NCI-H2227 (cell line): ENCODE results near the gene AMHR2.
A peak's percentile ranks its signal among the peaks of the same experiment; 100 is the strongest.
"Not testable (repeated sequence)": the region's sequence is repeated elsewhere in the genome, so short reads cannot be mapped to it uniquely, and the experiment has no call there.

ENCODE experiments used
- DNase-seq: peaks from one replicate; lab custom pipeline; 2025; ENCODE audit not compliant: unreplicated experiment; lab: John Stamatoyannopoulos, UW

The AMHR2 gene

GRCh38 chr12:53414756-53415417 is 8.8 kb upstream of the AMHR2 start:
- DNase-seq: no peak

DNA sequence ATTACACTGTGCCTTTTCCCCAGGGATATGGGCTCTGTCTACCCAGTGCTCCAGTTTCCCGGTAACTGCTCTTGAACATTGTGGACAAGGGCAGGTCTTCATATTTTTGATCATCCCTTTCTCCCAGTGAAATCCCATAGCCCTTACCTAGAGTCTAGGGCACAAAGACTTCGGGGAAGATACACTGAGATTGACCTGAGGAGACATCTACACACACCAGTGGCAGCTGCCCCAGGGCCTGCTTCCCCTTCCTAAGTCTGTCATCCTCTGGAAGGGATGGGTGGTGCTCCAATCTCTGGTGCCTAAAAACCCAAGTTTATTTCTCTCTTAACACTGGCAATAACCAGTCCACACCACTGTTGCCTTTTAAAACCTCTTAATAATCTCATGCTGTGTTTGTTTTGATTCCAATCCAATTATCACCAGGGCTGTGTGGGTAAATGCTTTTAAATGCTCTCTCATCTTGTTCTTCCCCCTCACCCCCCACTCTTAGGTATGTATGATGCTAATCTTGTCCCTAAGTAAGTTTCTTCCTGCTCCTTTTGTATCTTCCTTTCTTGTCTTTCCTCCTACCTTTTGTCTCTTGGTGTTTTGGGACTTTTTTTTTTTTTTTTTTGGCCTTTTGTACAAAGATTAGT is 7.8 kb upstream of the AMHR2 start:
- DNase-seq: not testable (repeated sequence)

GRCh38 chr12:53417291-53417816 is 6.3 kb upstream of the AMHR2 start:
- not testable (repeated sequence) for DNase-seq

DNA sequence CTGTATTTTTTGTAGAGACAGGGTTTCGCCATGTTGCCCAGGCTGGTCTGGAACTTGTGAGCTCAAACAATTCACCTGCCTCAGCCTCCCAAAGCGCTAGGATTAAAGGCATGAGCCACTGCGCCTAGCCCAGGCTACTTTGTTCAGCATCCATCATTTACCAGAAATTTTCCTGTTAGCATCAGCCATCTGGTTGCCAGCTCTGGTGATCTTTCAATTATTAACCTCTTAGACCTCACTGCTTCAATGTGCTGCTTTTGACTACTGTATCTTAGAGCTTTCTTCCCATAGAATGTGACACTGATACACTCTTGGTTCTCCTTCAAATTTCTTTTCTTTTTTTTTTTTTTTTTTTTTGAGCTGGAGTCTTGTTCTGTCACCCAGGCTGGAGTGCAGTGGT is 5.4 kb upstream of the AMHR2 start:
- no peak for DNase-seq

GRCh38 chr12:53419756-53420155 is 3.9 kb upstream of the AMHR2 start:
- DNase-seq: no peak

GRCh38 chr12:53422247-53422646 is 1.4 kb upstream of the AMHR2 start:
- not testable (repeated sequence) for DNase-seq

DNA sequence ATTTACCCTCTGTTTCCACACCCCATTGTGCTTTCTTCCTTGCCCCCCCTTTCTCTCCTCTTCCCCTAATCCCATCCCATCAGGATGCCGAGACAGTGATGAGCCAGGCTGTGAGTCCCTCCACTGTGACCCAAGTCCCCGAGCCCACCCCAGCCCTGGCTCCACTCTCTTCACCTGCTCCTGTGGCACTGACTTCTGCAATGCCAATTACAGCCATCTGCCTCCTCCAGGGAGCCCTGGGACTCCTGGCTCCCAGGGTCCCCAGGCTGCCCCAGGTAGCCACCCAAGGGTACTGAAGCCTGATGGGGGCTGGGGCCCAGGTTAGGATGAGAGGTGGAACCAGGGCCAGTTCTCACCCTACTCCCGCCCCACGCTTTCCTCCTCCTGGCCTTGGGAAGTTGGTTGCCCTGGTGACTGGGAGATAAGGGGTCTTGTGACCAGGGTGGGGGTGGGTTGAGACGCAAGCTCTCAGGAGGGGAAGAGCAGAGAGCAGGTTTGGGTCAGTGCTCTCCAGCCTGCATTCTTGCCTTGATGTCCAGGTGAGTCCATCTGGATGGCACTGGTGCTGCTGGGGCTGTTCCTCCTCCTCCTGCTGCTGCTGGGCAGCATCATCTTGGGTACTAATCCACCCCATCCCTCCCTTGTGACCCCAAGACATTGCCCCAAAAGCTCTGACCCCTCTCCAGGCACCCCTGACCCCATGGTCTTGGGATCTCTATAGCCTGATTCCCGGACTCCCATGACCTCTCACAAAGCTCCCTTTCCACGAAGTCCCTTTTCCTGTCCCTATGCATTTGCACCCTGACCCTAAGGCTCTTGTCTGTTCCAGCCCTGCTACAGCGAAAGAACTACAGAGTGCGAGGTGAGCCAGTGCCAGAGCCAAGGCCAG is 1.2 kb downstream of the AMHR2 start:
- no peak for DNase-seq

DNA sequence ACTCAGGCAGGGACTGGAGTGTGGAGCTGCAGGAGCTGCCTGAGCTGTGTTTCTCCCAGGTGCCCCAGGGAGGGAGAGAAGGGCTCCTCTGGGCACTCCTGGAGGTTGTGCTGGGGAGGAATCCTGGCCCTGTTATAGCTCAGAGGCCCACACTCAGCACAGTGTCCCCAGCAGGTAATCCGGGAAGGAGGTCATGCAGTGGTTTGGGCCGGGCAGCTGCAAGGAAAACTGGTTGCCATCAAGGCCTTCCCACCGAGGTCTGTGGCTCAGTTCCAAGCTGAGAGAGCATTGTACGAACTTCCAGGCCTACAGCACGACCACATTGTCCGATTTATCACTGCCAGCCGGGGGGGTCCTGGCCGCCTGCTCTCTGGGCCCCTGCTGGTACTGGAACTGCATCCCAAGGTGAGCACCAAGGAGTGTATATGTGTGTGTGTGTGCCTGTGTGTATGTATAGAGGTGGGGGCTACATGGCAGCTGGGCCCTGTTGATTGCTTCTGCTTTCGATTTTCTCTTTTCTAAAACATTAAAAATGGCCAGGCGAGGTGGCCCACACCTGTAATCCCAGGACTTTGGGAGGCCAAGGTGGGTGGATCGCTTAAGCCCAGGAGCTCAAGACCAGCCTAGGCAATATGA is 2.0 kb downstream of the AMHR2 start:
- no peak for DNase-seq

GRCh38 chr12:53427905-53428594 is 4.4 kb downstream of the AMHR2 start:
- DNase-seq: no peak

DNA sequence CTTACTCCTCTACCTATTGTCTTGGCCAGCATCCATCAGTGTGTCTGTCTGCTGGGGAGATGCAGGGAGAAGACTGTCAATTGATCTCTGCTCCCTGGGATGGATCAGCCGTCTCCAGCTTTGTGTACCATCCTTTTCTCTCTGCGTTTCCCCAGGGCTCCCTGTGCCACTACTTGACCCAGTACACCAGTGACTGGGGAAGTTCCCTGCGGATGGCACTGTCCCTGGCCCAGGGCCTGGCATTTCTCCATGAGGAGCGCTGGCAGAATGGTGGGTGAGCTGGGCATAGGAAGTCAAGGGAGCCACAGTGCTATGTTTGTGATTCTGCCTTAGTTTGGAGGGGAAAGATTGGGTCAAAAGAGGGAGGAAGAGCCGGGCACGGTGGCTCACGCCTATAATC is 5.1 kb downstream of the AMHR2 start:
- DNase-seq: no peak

DNA sequence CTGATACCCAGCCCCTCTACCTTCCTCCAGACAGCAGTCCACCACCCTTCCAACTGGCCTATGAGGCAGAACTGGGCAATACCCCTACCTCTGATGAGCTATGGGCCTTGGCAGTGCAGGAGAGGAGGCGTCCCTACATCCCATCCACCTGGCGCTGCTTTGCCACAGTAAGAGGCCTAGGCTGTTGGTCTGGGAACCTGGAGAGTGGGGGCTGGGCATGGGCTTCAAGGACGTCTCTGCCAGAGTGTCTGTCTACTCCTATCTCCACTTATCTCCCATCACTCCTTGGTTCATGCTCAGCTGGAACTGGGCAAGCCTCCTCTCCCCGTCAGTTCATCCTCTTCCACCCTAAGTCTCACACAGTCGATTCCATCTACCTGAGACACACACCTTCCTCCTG is 6.5 kb downstream of the AMHR2 start:
- DNase-seq: no peak

GRCh38 chr12:53431187-53431586 is 7.5 kb downstream of the AMHR2 start:
- no peak for DNase-seq

DNA sequence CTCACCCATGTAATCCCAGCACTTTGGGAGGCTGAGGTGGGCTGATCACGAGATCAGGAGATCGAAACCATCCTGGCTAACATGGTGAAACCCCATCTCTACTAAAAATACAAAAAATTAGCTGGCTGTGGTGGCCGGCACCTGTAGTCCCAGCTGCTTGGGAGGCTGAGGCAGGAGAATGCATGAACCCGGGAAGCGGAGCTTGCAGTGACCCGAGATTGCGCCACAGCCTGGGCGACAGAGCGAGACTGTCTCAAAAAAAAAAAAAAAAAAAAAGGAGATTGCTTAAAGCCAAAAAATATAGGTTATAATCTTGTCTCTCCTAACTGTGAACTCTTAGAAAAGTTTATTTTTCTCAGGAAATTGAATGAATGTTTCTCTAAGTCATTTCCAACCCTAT is 11.7 kb downstream of the AMHR2 start:
- not testable (repeated sequence) for DNase-seq

DNA sequence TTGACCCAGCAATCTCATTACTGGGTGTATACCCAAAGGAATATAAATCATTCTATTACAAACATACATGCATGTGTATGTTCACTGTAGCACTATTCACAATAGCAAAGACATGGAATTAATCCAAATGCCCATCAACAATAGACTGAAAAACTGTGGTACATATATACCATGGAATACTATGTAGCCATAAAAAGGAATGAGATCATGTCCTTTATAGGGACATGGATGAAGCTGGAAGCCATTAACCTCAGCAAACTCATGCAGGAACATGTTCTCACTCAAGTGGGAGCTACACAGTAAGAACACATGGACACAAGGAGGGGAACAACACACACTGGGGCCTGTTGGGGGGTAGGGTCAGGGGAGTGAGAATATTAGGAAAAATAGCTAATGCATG is 15.9 kb downstream of the AMHR2 start:
- DNase-seq: not testable (repeated sequence)

- DNase-seq: peak; percentile 97
Measured at GRCh38 chr12:53441040-53441833, 17.6 kb downstream of the AMHR2 start, which contains the start of gene PRR13. Gene PRR13, plus strand, starts transcription at chr12:53441734. Its CDS starts 981 bp downstream, at chr12:53442715.

GRCh38 chr12:53443955-53444354 is 20.3 kb downstream of the AMHR2 start:
- DNase-seq: no peak

GRCh38 chr12:53444593-53445325 is 21.1 kb downstream of the AMHR2 start:
- DNase-seq: not testable (repeated sequence)

GRCh38 chr12:53450936-53451335 is 27.3 kb downstream of the AMHR2 start:
- DNase-seq: no peak

GRCh38 chr12:53451661-53452158 is 28.1 kb downstream of the AMHR2 start, which contains the start of gene PCBP2:
Gene PCBP2, plus strand, starts transcription at chr12:53452102. Its CDS starts 2,699 bp downstream, at chr12:53454801.
- DNase-seq: peak; percentile 97
